Gastroesophageal sphincter (tissue), 3 donors: ENCODE data around the gene SLC16A10.

Experiments used
- CTCF ChIP-seq, 4 experiments: fragments of 200-600 bp in 2 of 4; fragments of 450-650 bp in 2 of 4; sonication (generic) in 1 of 4; IDR thresholded peaks; one replicate each; pipeline ENCODE4 v1.5.1; 2017 to 2019; ENCODE audit warnings: antibody characterized with exemption in 4 of 4, mild to moderate bottlenecking in 2 of 4, moderate library complexity in 2 of 4
- EP300 ChIP-seq: sonication (generic); formaldehyde crosslinking; IDR thresholded peaks from one replicate; pipeline ENCODE4 v1.6.1; 2017; ENCODE audit warnings: antibody characterized with exemption, mild to moderate bottlenecking
- POLR2A ChIP-seq, 2 donors: fragments of 450-650 bp; IDR thresholded peaks; one replicate each; pipeline ENCODE4 v1.6.1; 2017; ENCODE audit warnings: antibody characterized with exemption in 2 of 2, mild to moderate bottlenecking in 2 of 2, moderate library complexity in 1 of 2
- POLR2AphosphoS5 ChIP-seq: sonication (generic); formaldehyde crosslinking; IDR thresholded peaks from one replicate; pipeline ENCODE4 v1.6.1; 2017; ENCODE audit warnings: antibody characterized with exemption

- TF ChIP-seq EP300 (no peak), CTCF (IDR thresholded peaks at IDR 0.05) (no peak), POLR2A (IDR thresholded peaks at IDR 0.05) (no peak), POLR2AphosphoS5 (no peak)
These were observed 98.7 kb downstream of the SLC16A10 start for GRCh38 chr6:111185954-111186353.
